ENCODE results near the gene ENGASE. TPM values are rescaled to one million over a fixed set of nuclear protein-coding genes. Genes with fewer than 3 reads are reported as not detected.

ENGASE gene
- total RNA-seq, 1 experiment from 2014 or later, result 34.5 TPM

DNA sequence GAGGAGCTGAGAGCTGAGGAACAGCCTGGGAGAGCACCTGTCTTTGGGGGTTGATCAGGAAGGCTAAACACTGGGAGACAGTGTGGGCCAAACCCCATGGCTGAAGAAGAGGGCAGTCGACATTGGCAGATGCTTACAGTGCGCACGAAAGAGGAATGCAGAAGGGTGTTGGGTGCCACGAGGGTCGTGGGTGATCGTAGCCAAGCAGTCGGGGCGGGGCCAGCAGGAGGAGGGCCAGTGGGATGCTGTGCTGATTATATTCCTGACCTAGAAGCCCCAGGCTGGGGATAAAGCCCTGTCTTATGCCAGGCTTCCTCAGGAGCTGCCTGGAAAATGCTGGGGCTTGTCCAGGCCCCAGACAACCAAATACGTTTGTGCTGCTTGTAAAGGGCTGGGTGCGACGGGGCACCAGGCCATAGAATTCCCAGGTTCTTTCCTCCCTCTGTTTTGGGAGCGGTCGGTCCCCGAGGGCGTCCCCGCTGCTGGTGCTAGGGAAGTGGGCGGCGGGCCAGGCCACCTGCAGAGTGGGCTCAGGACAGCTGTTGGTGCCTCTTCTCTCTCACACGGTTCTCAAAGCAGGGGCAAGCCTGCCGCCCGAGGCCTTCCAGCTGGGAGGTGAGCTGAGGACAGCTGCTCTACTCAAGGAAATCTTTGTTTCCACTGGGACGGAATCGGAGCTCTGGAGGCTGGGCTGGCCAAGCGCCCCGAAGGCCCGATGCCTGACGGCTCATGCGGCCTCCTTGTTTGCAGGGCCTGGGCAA lies 40.7 kb upstream of the ENGASE start:
- Histone ChIP-seq H3K9me2 (replicated peaks; ENCODE audit: low read length) (no peaks in the 10 kb centered on the region), H3K27ac (ENCODE audit: low read length) (no peak overlapping the region), H3F3A (ENCODE audit: low read length, unreplicated experiment) (no peaks in the 10 kb centered on the region), H2AFZ (ENCODE audit: low read length) (no peak overlapping the region), H3K9me3 (ENCODE audit: low read length) (no peaks in the 10 kb centered on the region), H3K4me1 (ENCODE audit: insufficient read depth, low read length) (peaks cover 25% of the 10 kb centered on the region), H4K20me1 (ENCODE audit: low read length) (no peaks in the 10 kb centered on the region), H3K4me3 (ENCODE audit: low read length) (no peak overlapping the region), H3K79me2 (ENCODE audit: low read length) (no peaks in the 10 kb centered on the region), H3K36me3 (ENCODE audit: low read depth, low read length) (no peaks in the 10 kb centered on the region), H3K4me2 (ENCODE audit: low read length) (no peak overlapping the region), H3K27me3 (ENCODE audit: low read length) (no peaks in the 10 kb centered on the region), H3K9ac (ENCODE audit: low read length) (no peak overlapping the region)
- intact Hi-C loops (cut with micrococcal nuclease), result no loop called here
- DNase-seq (no peak), ATAC-seq (no peak)
- no TSS peak for BruUV-seq (replicated peaks)
- CTCF ChIA-PET, result no interaction called here
- TF ChIP-seq EZH2 (IDR thresholded peaks at IDR 0.05; ENCODE audit: low read length, unreplicated experiment) (no peak), EZH2phosphoT487 (IDR thresholded peaks at IDR 0.05; ENCODE audit: borderline replicate concordance, low read length) (no peak)
- POLR2A ChIA-PET (ENCODE audit: unreplicated experiment), result no interaction called here

DNA sequence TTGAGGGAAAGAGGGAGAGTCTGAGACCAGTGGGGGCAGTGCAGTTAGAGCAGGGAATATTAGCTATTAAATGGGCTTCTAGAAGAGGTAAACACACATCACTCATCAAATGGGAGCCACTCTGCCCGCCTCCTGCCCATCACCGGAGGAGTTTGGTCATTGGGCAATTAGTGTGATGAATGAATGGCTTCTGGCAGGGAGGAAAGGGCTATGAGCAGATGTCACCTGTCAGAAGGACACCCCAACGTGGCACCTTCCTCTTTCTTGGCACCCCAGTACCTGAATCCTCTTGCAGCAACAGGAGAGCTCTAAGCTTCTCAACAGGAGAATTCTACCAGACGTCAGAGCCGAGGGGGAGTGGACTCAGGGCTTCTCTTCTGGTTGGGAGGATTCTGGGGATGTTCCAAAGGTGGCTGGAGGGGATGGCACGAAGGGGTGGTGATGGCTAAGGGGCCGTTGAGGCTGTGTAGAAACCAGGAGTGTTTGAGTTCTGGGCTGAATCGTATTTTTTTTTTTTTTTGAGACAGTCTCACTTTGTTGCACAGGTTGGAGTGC lies 39.6 kb upstream of the ENGASE start:
- Histone ChIP-seq H3K4me1 (ENCODE audit: insufficient read depth, low read length) (peaks cover 34% of the 10 kb centered on the region), H2AFZ (ENCODE audit: low read length) (no peak overlapping the region), H3K9me2 (replicated peaks; ENCODE audit: low read length) (no peaks in the 10 kb centered on the region), H3K36me3 (ENCODE audit: low read depth, low read length) (no peaks in the 10 kb centered on the region), H3K79me2 (ENCODE audit: low read length) (no peaks in the 10 kb centered on the region), H3K4me2 (ENCODE audit: low read length) (no peak overlapping the region), H3F3A (ENCODE audit: low read length, unreplicated experiment) (no peaks in the 10 kb centered on the region), H3K9me3 (ENCODE audit: low read length) (no peaks in the 10 kb centered on the region), H3K9ac (ENCODE audit: low read length) (no peak overlapping the region), H3K27ac (ENCODE audit: low read length) (no peak overlapping the region), H3K4me3 (ENCODE audit: low read length) (no peak overlapping the region), H3K27me3 (ENCODE audit: low read length) (no peaks in the 10 kb centered on the region), H4K20me1 (ENCODE audit: low read length) (no peaks in the 10 kb centered on the region)
- intact Hi-C loops (cut with micrococcal nuclease), result no loop called here
- CTCF ChIA-PET, result no interaction called here
- TF ChIP-seq, protein P1, sequence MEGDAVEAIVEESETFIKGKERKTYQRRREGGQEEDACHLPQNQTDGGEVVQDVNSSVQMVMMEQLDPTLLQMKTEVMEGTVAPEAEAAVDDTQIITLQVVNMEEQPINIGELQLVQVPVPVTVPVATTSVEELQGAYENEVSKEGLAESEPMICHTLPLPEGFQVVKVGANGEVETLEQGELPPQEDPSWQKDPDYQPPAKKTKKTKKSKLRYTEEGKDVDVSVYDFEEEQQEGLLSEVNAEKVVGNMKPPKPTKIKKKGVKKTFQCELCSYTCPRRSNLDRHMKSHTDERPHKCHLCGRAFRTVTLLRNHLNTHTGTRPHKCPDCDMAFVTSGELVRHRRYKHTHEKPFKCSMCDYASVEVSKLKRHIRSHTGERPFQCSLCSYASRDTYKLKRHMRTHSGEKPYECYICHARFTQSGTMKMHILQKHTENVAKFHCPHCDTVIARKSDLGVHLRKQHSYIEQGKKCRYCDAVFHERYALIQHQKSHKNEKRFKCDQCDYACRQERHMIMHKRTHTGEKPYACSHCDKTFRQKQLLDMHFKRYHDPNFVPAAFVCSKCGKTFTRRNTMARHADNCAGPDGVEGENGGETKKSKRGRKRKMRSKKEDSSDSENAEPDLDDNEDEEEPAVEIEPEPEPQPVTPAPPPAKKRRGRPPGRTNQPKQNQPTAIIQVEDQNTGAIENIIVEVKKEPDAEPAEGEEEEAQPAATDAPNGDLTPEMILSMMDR (conservative IDR thresholded peaks at IDR 0.05; ENCODE audit: low read depth, low read length), result no peak
- no peak for TF ChIP-seq EZH2 (IDR thresholded peaks at IDR 0.05; ENCODE audit: low read length, unreplicated experiment)
- TF ChIP-seq EZH2phosphoT487 (IDR thresholded peaks at IDR 0.05; ENCODE audit: borderline replicate concordance, low read length), result no peak
- no peak for ATAC-seq
- no TSS peak for BruUV-seq (replicated peaks)
- DNase-seq, result no peak
- POLR2A ChIA-PET (ENCODE audit: unreplicated experiment), result no interaction called here

- Histone ChIP-seq H2AFZ (ENCODE audit: low read length) (no peak overlapping the region), H3K36me3 (ENCODE audit: low read depth, low read length) (no peaks in the 10 kb centered on the region), H3K9ac (ENCODE audit: low read length) (no peak overlapping the region), H3K27me3 (ENCODE audit: low read length) (no peaks in the 10 kb centered on the region), H4K20me1 (ENCODE audit: low read length) (no peaks in the 10 kb centered on the region), H3K4me1 (ENCODE audit: insufficient read depth, low read length) (peaks cover 39% of the 10 kb centered on the region), H3K27ac (ENCODE audit: low read length) (peak overlapping the region; percentile 97; the same call in 1 of the 2 replicates), H3K4me2 (ENCODE audit: low read length) (no peak overlapping the region), H3F3A (ENCODE audit: low read length, unreplicated experiment) (no peaks in the 10 kb centered on the region), H3K4me3 (ENCODE audit: low read length) (no peak overlapping the region), H3K9me2 (replicated peaks; ENCODE audit: low read length) (no peaks in the 10 kb centered on the region), H3K79me2 (ENCODE audit: low read length) (no peaks in the 10 kb centered on the region), H3K9me3 (ENCODE audit: low read length) (no peaks in the 10 kb centered on the region)
- POLR2A ChIA-PET (ENCODE audit: unreplicated experiment), result no interaction called here
- intact Hi-C loops (cut with micrococcal nuclease), result loop anchor here (1.0 kb wide), 1 partner anchor 9 kb away; no protein-coding TSS in a partner anchor
- BruUV-seq (replicated peaks), result no TSS peak
- no peak for ATAC-seq
- CTCF ChIA-PET, result interaction anchor here (1.1 kb wide), 1 partner anchor 9 kb away, joined by 32 read pairs; no protein-coding TSS in a partner anchor
- DNase-seq, result no peak
- TF ChIP-seq EZH2 (IDR thresholded peaks at IDR 0.05; ENCODE audit: low read length, unreplicated experiment) (no peak), EZH2phosphoT487 (IDR thresholded peaks at IDR 0.05; ENCODE audit: borderline replicate concordance, low read length) (no peak)
- TF ChIP-seq, protein P1 (conservative IDR thresholded peaks at IDR 0.05; ENCODE audit: low read depth, low read length), result no peak
Observed at GRCh38 chr17:79035686-79036085, 38.9 kb upstream of the ENGASE start.

Data from PC-3 (cell line).